ENCODE results near the gene HOXC6. TPM values are rescaled to one million over a fixed set of nuclear protein-coding genes. Genes with fewer than 3 reads are reported as not detected.

The HOXC6 gene
- total RNA-seq, 2 experiments from 2014 or later, result not detected

GRCh38 chr12:54004841-54005530 lies 23.3 kb upstream of the HOXC6 start:
- Mint-ChIP-seq H3K36me3 (ENCODE audit: low read depth) (no peaks in the 10 kb centered on the region), H3K27ac (no peak overlapping the region), H3K4me3 (no peak overlapping the region), H3K4me1 (ENCODE audit: low read depth) (peaks cover 18% of the 10 kb centered on the region), H3K27me3 (peaks cover 85% of the 10 kb centered on the region), H3K9me3 (no peaks in the 10 kb centered on the region)
- ChIA-PET POLR2A (no interaction called here), CTCF (interaction anchor here (0.8 to 6.5 kb wide), 24 partner anchors 9 to 210 kb away, joined by 3 to 94 read pairs (median 8); partner anchors contain the start of genes HOXC10, HOXC5, HOXC6 and SMUG1)
- intact Hi-C loops (cut with micrococcal nuclease), result loop anchor here (5.0 kb wide), 1 partner anchor 187 kb away; no protein-coding TSS in a partner anchor
- no peak for TF ChIP-seq CTCF (IDR thresholded peaks at IDR 0.05)
- no peak for DNase-seq
- ATAC-seq, result no peak

GRCh38 chr12:54005531-54005852 lies 22.7 kb upstream of the HOXC6 start:
- no peak for ATAC-seq
- Mint-ChIP-seq H3K36me3 (ENCODE audit: low read depth) (no peaks in the 10 kb centered on the region), H3K4me3 (no peak overlapping the region), H3K27me3 (peaks cover 86% of the 10 kb centered on the region), H3K9me3 (no peaks in the 10 kb centered on the region), H3K4me1 (ENCODE audit: low read depth) (peaks cover 17% of the 10 kb centered on the region), H3K27ac (no peak overlapping the region)
- ChIA-PET POLR2A (interaction anchor here (1.0 kb wide), 1 partner anchor 24 kb away, joined by 3 read pairs; no protein-coding TSS in a partner anchor), CTCF (interaction anchor here (0.6 to 6.5 kb wide), 31 partner anchors 8 to 209 kb away, joined by 3 to 94 read pairs (median 6); partner anchors contain the start of genes HOXC10, HOXC5, HOXC6 and SMUG1)
- no peak for DNase-seq
- intact Hi-C loops (cut with micrococcal nuclease), result loop anchor here (5.0 kb wide), 1 partner anchor 187 kb away; no protein-coding TSS in a partner anchor
- TF ChIP-seq CTCF (IDR thresholded peaks at IDR 0.05), result no peak

- CTCF ChIA-PET, result interaction anchor here (0.6 to 6.5 kb wide), 34 partner anchors 9 to 209 kb away, joined by 3 to 94 read pairs (median 5); partner anchors contain the start of genes HOXC10, HOXC4, HOXC5 and HOXC6
- POLR2A ChIA-PET, result interaction anchor here (1.0 to 1.1 kb wide), 2 partner anchors 19 to 24 kb away, joined by 3 read pairs; no protein-coding TSS in a partner anchor
- no peaks in the 10 kb centered on the region for H3K36me3 Mint-ChIP-seq (ENCODE audit: low read depth)
- ATAC-seq, result peak; percentile 83
- intact Hi-C loops (cut with micrococcal nuclease), result loop anchor here (2.0 to 5.0 kb wide), 2 partner anchors 186 to 201 kb away; no protein-coding TSS in a partner anchor
- H3K9me3 Mint-ChIP-seq, result no peaks in the 10 kb centered on the region
- peaks cover 20% of the 10 kb centered on the region for H3K4me1 Mint-ChIP-seq (ENCODE audit: low read depth)
- DNase-seq, result peak; percentile 90
- peak; percentile 94 for TF ChIP-seq CTCF (IDR thresholded peaks at IDR 0.05)
- peaks cover 84% of the 10 kb centered on the region for H3K27me3 Mint-ChIP-seq
- H3K27ac Mint-ChIP-seq, result no peak overlapping the region
- H3K4me3 Mint-ChIP-seq, result peak overlapping the region; percentile 41
These were observed 22.2 kb upstream of the HOXC6 start for GRCh38 chr12:54005853-54006558.

GRCh38 chr12:54006559-54007220 lies 21.6 kb upstream of the HOXC6 start:
- Mint-ChIP-seq H3K4me1 (ENCODE audit: low read depth) (peaks cover 26% of the 10 kb centered on the region), H3K4me3 (peak overlapping the region; percentile 41), H3K27me3 (peaks cover 84% of the 10 kb centered on the region), H3K36me3 (ENCODE audit: low read depth) (no peaks in the 10 kb centered on the region), H3K9me3 (no peaks in the 10 kb centered on the region), H3K27ac (no peak overlapping the region)
- intact Hi-C loops (cut with micrococcal nuclease), result loop anchor here (2.0 to 5.0 kb wide), 2 partner anchors 186 to 200 kb away; no protein-coding TSS in a partner anchor
- CTCF ChIA-PET, result interaction anchor here (0.6 to 6.5 kb wide), 23 partner anchors 9 to 208 kb away, joined by 3 to 94 read pairs (median 7); partner anchors contain the start of genes HOXC10, HOXC4, HOXC5 and SMUG1
- no peak for ATAC-seq
- DNase-seq, result no peak
- POLR2A ChIA-PET, result interaction anchor here (1.0 to 1.1 kb wide), 2 partner anchors 20 to 23 kb away, joined by 3 read pairs; no protein-coding TSS in a partner anchor
- no peak for TF ChIP-seq CTCF (IDR thresholded peaks at IDR 0.05)
